NCI-H345 (cell line): ENCODE data around the gene FST.
A peak's percentile ranks its signal among the peaks of the same experiment; 100 is the strongest.

ENCODE experiments used
- DNase-seq: peaks from one replicate; lab custom pipeline; 2025; lab: John Stamatoyannopoulos, UW

Gene FST

GRCh38 chr5:53473633-53474032 lies 6.8 kb upstream of the FST start:
- no peak for DNase-seq

GRCh38 chr5:53475320-53475719 lies 5.1 kb upstream of the FST start:
- no peak for DNase-seq

- no peak for DNase-seq
Measured at GRCh38 chr5:53476019-53476418, 4.4 kb upstream of the FST start.

GRCh38 chr5:53476531-53477480 lies 3.6 kb upstream of the FST start:
- peak; percentile 37 for DNase-seq

- DNase-seq = peak; percentile 85
Measured at GRCh38 chr5:53478411-53479044, 1.9 kb upstream of the FST start.

- peak; percentile 31 for DNase-seq
Measured at GRCh38 chr5:53479045-53479589, 1.3 kb upstream of the FST start.

GRCh38 chr5:53479590-53480415 lies 626 bp upstream of the FST start:
- peak; percentile 77 for DNase-seq

GRCh38 chr5:53481159-53481886 lies 894 bp downstream of the FST start:
- no peak for DNase-seq

- peak; percentile 67 for DNase-seq
Measured at GRCh38 chr5:53481887-53482716, 1.7 kb downstream of the FST start.

- DNase-seq = no peak
Measured at GRCh38 chr5:53482717-53483638, 2.5 kb downstream of the FST start.

- DNase-seq = no peak
Measured at GRCh38 chr5:53487436-53487835, 7.0 kb downstream of the FST start.

- DNase-seq = no peak
Measured at GRCh38 chr5:53488195-53488722, 7.8 kb downstream of the FST start.

GRCh38 chr5:53490747-53491146 lies 10.3 kb downstream of the FST start:
- peak; percentile 7 for DNase-seq

GRCh38 chr5:53501054-53501453 lies 20.6 kb downstream of the FST start:
- DNase-seq = peak; percentile 22

- no peak for DNase-seq
Measured at GRCh38 chr5:53503562-53504218, 23.3 kb downstream of the FST start.

GRCh38 chr5:53507013-53507412 lies 26.6 kb downstream of the FST start:
- DNase-seq = no peak

GRCh38 chr5:53508125-53508524 lies 27.7 kb downstream of the FST start:
- DNase-seq = no peak

GRCh38 chr5:53512539-53512938 lies 32.1 kb downstream of the FST start:
- DNase-seq = no peak

- DNase-seq = no peak
Measured at GRCh38 chr5:53515988-53516387, 35.6 kb downstream of the FST start.
